T-helper 2 cell treated with Interferon-gamma antibody and Interleukin-4, amounts not matched to agents 100 ng/mL and 5 ng/mL, for 36 hours (primary cell): Measurements from ENCODE around the gene FBXO17. TPM values are rescaled to one million over a fixed set of nuclear protein-coding genes. Genes with fewer than 3 reads are reported as not detected.

Source experiments
- intact Hi-C: fragments of 100-400 bp; cut with micrococcal nuclease; formaldehyde crosslinking; loops from one replicate; pipeline ENCODE4 v1.15.1; 2023
- total RNA-seq: library from RNA; stranded (reverse); gene quantifications from 2 replicates; pipeline ENCODE4 v1.2.3, GENCODE V29; 2022

Gene FBXO17
- total RNA-seq, 1 donor from 2014 or later = not detected

GRCh38 chr19:38894968-38895367 is 80.6 kb downstream of the FBXO17 start:
- intact Hi-C loops = no loop called here

GRCh38 chr19:38893341-38893771 is 82.2 kb downstream of the FBXO17 start:
- intact Hi-C loops = no loop called here

GRCh38 chr19:38892841-38893240 is 82.7 kb downstream of the FBXO17 start:
- intact Hi-C loops = no loop called here

- intact Hi-C loops = no loop called here
Observed at GRCh38 chr19:38891771-38892170, 83.8 kb downstream of the FBXO17 start.

Other genes with a start within 250 kb of the FBXO17 start
- 4.4 and 5.3 TPM in 2 replicates for gene CAPN12, start 231.3 kb downstream of the FBXO17 start, total RNA-seq
- not detected in 2 replicates for gene LGALS7, start 202.2 kb downstream of the FBXO17 start, total RNA-seq
- not detected in 2 replicates for gene LGALS7B, start 186.5 kb downstream of the FBXO17 start, total RNA-seq
- 1.7 and 2.0 TPM in 2 replicates for gene LGALS4, start 162.8 kb downstream of the FBXO17 start, total RNA-seq
- 146 and 160 TPM in 2 replicates for gene ECH1, start 143.9 kb downstream of the FBXO17 start, total RNA-seq
- gene HNRNPL, start 125.8 kb downstream of the FBXO17 start, total RNA-seq = 572 and 574 TPM in 2 replicates
- gene RINL, start 97.5 kb downstream of the FBXO17 start, total RNA-seq = 59.5 and 65.6 TPM in 2 replicates
- gene SIRT2, start 76.1 kb downstream of the FBXO17 start, total RNA-seq = 42.2 and 42.5 TPM in 2 replicates
- 42.1 and 42.2 TPM in 2 replicates for gene NFKBIB, start 75.8 kb downstream of the FBXO17 start, total RNA-seq
- gene CCER2, start 63.6 kb downstream of the FBXO17 start, total RNA-seq = 1.6 TPM in 2 replicates
- gene SARS2, start 45.0 kb downstream of the FBXO17 start, total RNA-seq = 43.2 and 55.3 TPM in 2 replicates
- 68.3 and 69.9 TPM in 2 replicates for gene MRPS12, start 44.8 kb downstream of the FBXO17 start, total RNA-seq
- 0.27 and 0.61 TPM in 2 replicates for gene FBXO27, start 56.8 kb upstream of the FBXO17 start, total RNA-seq
- not detected in 2 replicates for gene ACP7, start 108.6 kb upstream of the FBXO17 start, total RNA-seq
- 15.5 and 16.3 TPM in 2 replicates for gene PAK4, start 150.0 kb upstream of the FBXO17 start, total RNA-seq
- gene NCCRP1, start 221.2 kb upstream of the FBXO17 start, total RNA-seq = not detected in 2 replicates
- not detected in 2 replicates for gene SYCN, start 228.5 kb upstream of the FBXO17 start, total RNA-seq